ENCODE results near the gene CDH11. TPM values are rescaled to one million over a fixed set of nuclear protein-coding genes. Genes with fewer than 3 reads are reported as not detected.

Gene CDH11
- total and polyA plus RNA-seq, 2 of the 4 experiments (the other 2 are of a cell fraction), result 266 to 601 TPM

- Histone ChIP-seq H3K79me1 (ENCODE audit: low read depth in 1 of 2, low read length in 2 of 2) (peaks cover 33 to 90% of the 10 kb centered on the region in 2 experiments), H3K14ac (replicated peaks; ENCODE audit: low read depth, low read length) (0 out of 2 replicates have a peak overlapping the region, but pooled peaks have one; percentile 4), H3K4me1 (ENCODE audit: control insufficient read depth, insufficient read depth, low read length) (peaks cover 38% of the 10 kb centered on the region), H4K8ac (ENCODE audit: low read depth in 2 of 2, low read length in 2 of 2) (peak overlapping the region in 1 of 2 experiments; percentile 62; a peak in 1 of 4 replicates), H2AK5ac (ENCODE audit: low read depth, low read length) (no peak overlapping the region), H3K4me2 (ENCODE audit: low read depth, low read length) (peak overlapping the region; percentile 54; the same call in 1 of the 2 replicates), H3K27me3 (ENCODE audit: control insufficient read depth, insufficient read depth, low read length) (no peaks in the 10 kb centered on the region), H3K36me3 (ENCODE audit: control insufficient read depth, insufficient read depth, low read length) (peaks cover 6% of the 10 kb centered on the region), H2BK20ac (ENCODE audit: low read depth, low read length) (peak overlapping the region; percentile 54; the same call in 1 of the 2 replicates), H3K23ac (ENCODE audit: low read depth, low read length) (no peak overlapping the region; the same call in 1 of the 2 replicates), H2BK120ac (ENCODE audit: low read depth, low read length) (peak overlapping the region; percentile 23; the same call in 1 of the 2 replicates), H3K9ac (ENCODE audit: low read depth, low read length) (no peak overlapping the region), H3K9me3 (ENCODE audit: control insufficient read depth, insufficient read depth, low read length) (no peaks in the 10 kb centered on the region), H3K56ac (ENCODE audit: extremely low read depth, insufficient read depth, low read length) (no peak overlapping the region; the same call in 1 of the 2 replicates), H4K20me1 (ENCODE audit: insufficient read depth, low read length) (peaks cover 80% of the 10 kb centered on the region), H3K27ac (ENCODE audit: insufficient read depth, low read length) (0 out of 2 replicates have a peak overlapping the region, but pooled peaks have one; percentile 55), H4K5ac (ENCODE audit: low read depth, low read length) (no peak overlapping the region), H3K9me1 (ENCODE audit: insufficient read depth, low read length) (peaks cover 43% of the 10 kb centered on the region), H3K4me3 (ENCODE audit: insufficient read depth, low read depth, low read length) (no peak overlapping the region), H2BK5ac (ENCODE audit: low read depth, low read length, poor library complexity, severe bottlenecking) (peak overlapping the region; percentile 87), H3K4ac (ENCODE audit: low read depth, low read length) (peak overlapping the region; percentile 63; the same call in 1 of the 2 replicates), H3K18ac (ENCODE audit: low read depth, low read length) (peak overlapping the region; percentile 34; the same call in 1 of the 2 replicates), H2AFZ (replicated peaks; ENCODE audit: low read length, poor library complexity) (no peak overlapping the region), H4K91ac (ENCODE audit: insufficient read depth, low read depth, low read length) (no peak overlapping the region; the same call in 1 of the 2 replicates), H2BK15ac (ENCODE audit: low read depth, low read length) (no peak overlapping the region; the same call in 1 of the 3 replicates), H2AK9ac (replicated peaks; ENCODE audit: low read depth, low read length, poor library complexity) (no peak overlapping the region)
- ATAC-seq (ENCODE audit: low read depth), result peak; percentile 7; the same call in 1 of the 2 replicates
- intact Hi-C loops (cut with micrococcal nuclease), result no loop called here
- in situ Hi-C loops (cut with MboI; ENCODE audit: low sequenced_read_pairs), result no loop called here
- CTCF ChIA-PET, result no interaction called here
- WGBS, 2 experiments (ENCODE audit: extremely low coverage in 2 of 2, insufficient read length in 1 of 2), result no CpG with 5 or more reads among the region's 4 CpGs
- TF ChIP-seq RFX5 (IDR thresholded peaks at IDR 0.05; ENCODE audit: low read depth, low read length) (no peak), MXI1 (IDR thresholded peaks at IDR 0.05; ENCODE audit: borderline replicate concordance, low read depth, low read length) (peak; percentile 47; the same call in 1 of the 2 replicates), SMC3 (IDR thresholded peaks at IDR 0.05; ENCODE audit: low read depth, low read length) (no peak; the same call in 1 of the 2 replicates), POLR2A (IDR thresholded peaks at IDR 0.05; ENCODE audit: low read depth, low read length) (peak; percentile 53; the same call in 1 of the 2 replicates), FOS (IDR thresholded peaks at IDR 0.05; ENCODE audit: low read depth, low read length) (peak; percentile 63), MAFK (IDR thresholded peaks at IDR 0.05; ENCODE audit: low read depth, low read length) (no peak), NFE2L2 (IDR thresholded peaks at IDR 0.05; ENCODE audit: low read depth, low read length) (no peak), CTCF (conservative IDR thresholded peaks at IDR 0.05; ENCODE audit: low read depth, low read length) (no peak), CEBPB (IDR thresholded peaks at IDR 0.05; ENCODE audit: low read depth, low read length) (peak; percentile 68), CHD1 (IDR thresholded peaks at IDR 0.05; ENCODE audit: low read depth, low read length) (no peak), MAZ (IDR thresholded peaks at IDR 0.05; ENCODE audit: borderline replicate concordance, low read depth, low read length) (no peak), ELK1 (IDR thresholded peaks at IDR 0.05; ENCODE audit: borderline replicate concordance, low read depth, low read length) (no peak), BHLHE40 (IDR thresholded peaks at IDR 0.05; ENCODE audit: low read depth, low read length) (no peak), RCOR1 (IDR thresholded peaks at IDR 0.05; ENCODE audit: insufficient replicate concordance, low read length) (no peak), RAD21 (IDR thresholded peaks at IDR 0.05; ENCODE audit: low read length) (no peak)
- TF ChIP-seq, protein P1, sequence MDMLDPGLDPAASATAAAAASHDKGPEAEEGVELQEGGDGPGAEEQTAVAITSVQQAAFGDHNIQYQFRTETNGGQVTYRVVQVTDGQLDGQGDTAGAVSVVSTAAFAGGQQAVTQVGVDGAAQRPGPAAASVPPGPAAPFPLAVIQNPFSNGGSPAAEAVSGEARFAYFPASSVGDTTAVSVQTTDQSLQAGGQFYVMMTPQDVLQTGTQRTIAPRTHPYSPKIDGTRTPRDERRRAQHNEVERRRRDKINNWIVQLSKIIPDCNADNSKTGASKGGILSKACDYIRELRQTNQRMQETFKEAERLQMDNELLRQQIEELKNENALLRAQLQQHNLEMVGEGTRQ (IDR thresholded peaks at IDR 0.05; ENCODE audit: low read depth, low read length), result no peak
- dilution Hi-C loops (cut with HindIII; ENCODE audit: low sequenced_read_pairs, unreplicated experiment), result no loop called here
- DNase-seq, result peak; percentile 97
- POLR2A ChIA-PET (ENCODE audit: unreplicated experiment), result no interaction called here
- BruUV-seq (replicated peaks), result no TSS peak
Observed at GRCh38 chr16:65069065-65069464, 52.8 kb downstream of the CDH11 start.
